Gastroesophageal sphincter (tissue), 3 donors: ENCODE data around the gene PIGZ.

Experiments
- EP300 ChIP-seq: sonication (generic); formaldehyde crosslinking; IDR thresholded peaks from one replicate; pipeline ENCODE4 v1.6.1; 2017; ENCODE audit warnings: antibody characterized with exemption, mild to moderate bottlenecking
- POLR2A ChIP-seq, 2 donors: fragments of 450-650 bp; IDR thresholded peaks; one replicate each; pipeline ENCODE4 v1.6.1; 2017; ENCODE audit warnings: antibody characterized with exemption in 2 of 2, mild to moderate bottlenecking in 2 of 2, moderate library complexity in 1 of 2
- TF ChIP-seq, protein P1 (sequence below), 4 experiments: fragments of 200-600 bp in 2 of 4; fragments of 450-650 bp in 2 of 4; sonication (generic) in 1 of 4; IDR thresholded peaks; one replicate each; pipeline ENCODE4 v1.5.1; 2017 to 2019; ENCODE audit warnings: antibody characterized with exemption in 4 of 4, mild to moderate bottlenecking in 2 of 4, moderate library complexity in 2 of 4

DNA sequence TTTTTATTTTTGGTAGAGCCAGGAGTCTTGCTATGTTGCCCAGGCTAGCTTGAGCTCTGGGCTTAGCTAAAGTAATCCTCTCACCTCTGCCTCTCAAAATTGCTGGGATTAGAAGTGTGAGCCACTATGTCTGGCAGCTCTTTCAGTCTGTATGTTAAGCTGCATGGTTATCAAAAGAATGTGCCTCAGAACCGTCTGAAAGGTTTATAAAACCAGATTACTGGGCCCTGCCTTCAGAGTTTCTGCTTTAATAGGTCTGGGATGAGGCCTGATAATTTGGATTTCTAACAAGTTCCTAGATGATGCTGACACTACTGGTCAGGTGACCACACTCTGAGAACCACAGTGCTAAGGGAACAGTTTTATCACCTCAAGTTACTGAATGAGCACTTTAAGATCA is 66.3 kb downstream of the PIGZ start:
- TF ChIP-seq POLR2A (IDR thresholded peaks at IDR 0.05) (no peak), EP300 (no peak)
- TF ChIP-seq, protein P1, sequence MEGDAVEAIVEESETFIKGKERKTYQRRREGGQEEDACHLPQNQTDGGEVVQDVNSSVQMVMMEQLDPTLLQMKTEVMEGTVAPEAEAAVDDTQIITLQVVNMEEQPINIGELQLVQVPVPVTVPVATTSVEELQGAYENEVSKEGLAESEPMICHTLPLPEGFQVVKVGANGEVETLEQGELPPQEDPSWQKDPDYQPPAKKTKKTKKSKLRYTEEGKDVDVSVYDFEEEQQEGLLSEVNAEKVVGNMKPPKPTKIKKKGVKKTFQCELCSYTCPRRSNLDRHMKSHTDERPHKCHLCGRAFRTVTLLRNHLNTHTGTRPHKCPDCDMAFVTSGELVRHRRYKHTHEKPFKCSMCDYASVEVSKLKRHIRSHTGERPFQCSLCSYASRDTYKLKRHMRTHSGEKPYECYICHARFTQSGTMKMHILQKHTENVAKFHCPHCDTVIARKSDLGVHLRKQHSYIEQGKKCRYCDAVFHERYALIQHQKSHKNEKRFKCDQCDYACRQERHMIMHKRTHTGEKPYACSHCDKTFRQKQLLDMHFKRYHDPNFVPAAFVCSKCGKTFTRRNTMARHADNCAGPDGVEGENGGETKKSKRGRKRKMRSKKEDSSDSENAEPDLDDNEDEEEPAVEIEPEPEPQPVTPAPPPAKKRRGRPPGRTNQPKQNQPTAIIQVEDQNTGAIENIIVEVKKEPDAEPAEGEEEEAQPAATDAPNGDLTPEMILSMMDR (IDR thresholded peaks at IDR 0.05) = no peak
